ENCODE measurements around the gene KRTAP1-3.

DNA sequence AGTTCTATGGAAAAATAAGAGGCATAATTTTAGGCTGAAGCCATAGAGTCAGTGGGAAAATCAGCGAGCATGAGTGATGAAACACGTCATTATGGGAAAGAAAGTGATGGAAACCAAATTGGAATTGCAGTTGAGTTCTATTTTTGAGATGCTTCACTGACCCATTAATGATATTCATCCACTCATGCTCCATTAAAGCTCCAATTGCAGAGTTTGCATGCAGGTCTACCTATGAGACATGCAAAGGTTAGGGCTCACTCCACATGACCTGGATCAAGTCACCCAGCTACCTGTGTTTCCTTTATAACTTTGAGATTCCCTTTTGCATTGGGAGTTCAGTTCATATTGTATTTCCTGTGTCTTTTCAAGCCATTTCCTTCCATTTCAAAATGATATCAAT lies 39.0 kb upstream of the KRTAP1-3 start:
- TF ChIP-seq EZH2 (IDR thresholded peaks at IDR 0.05; ENCODE audit: low read depth) (no peak), CTCF (conservative IDR thresholded peaks at IDR 0.05) (no peak)

Data from PC-9 (cell line).